GM21529 (cell line): ENCODE data around the gene MVB12A.

Experiments
- ATAC-seq: cut with Tn5 transposase; IDR thresholded peaks from one replicate; pipeline ENCODE4 v1.9.1; 2021; ENCODE audit not compliant: unreplicated experiment

Gene MVB12A

GRCh38 chr19:17470068-17470841 is 50.4 kb downstream of the MVB12A start, which contains the start of gene SLC27A1:
Gene SLC27A1, plus strand, starts transcription at chr19:17470524. Its CDS starts 17 bp downstream, at chr19:17470541.
- ATAC-seq: peak; percentile 78

- no peak for ATAC-seq
Measured at GRCh38 chr19:17471410-17472125, 51.7 kb downstream of the MVB12A start.

- ATAC-seq: no peak
Measured at GRCh38 chr19:17473041-17473440, 53.2 kb downstream of the MVB12A start.
